Measurements from ENCODE around the gene OR7D4.
A peak's percentile ranks its signal among the peaks of the same experiment; 100 is the strongest.

DNA sequence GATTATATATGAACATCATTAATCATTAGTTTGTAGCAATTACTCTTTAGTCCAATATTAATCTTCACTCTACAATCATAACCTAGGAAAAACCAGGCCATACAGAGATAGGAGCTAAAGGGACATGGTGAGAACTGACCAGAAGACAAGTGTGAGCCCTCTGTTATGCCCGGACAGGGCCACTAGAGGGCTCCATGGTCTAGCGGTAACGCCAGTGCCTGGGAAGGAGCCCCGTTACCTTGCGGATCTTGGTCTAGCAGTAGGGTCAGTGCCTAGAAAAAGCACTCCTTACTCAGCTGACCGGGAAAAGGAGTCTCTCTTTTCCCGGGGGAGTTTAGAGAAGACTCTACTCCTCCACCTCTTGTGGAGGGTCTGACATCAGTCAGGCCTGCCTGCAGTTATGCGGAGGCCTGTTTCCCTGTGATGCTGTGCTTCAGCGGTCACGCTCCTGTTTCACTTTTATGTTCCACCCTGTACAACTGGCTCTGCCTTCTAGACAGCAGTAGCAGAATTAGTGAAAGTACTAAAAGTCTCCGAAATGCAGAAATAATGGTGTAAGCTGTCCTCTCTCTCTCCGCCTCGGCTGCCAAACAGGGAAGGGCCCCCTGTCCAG, 13.8 kb downstream of the OR7D4 start:
- TF ChIP-seq EZH2phosphoT487 (IDR thresholded peaks at IDR 0.05; ENCODE audit: low read depth, severe bottlenecking, unreplicated experiment) (no peak), EZH2 (IDR thresholded peaks at IDR 0.05; ENCODE audit: borderline replicate concordance) (no peak)
- TF ChIP-seq, protein P1, sequence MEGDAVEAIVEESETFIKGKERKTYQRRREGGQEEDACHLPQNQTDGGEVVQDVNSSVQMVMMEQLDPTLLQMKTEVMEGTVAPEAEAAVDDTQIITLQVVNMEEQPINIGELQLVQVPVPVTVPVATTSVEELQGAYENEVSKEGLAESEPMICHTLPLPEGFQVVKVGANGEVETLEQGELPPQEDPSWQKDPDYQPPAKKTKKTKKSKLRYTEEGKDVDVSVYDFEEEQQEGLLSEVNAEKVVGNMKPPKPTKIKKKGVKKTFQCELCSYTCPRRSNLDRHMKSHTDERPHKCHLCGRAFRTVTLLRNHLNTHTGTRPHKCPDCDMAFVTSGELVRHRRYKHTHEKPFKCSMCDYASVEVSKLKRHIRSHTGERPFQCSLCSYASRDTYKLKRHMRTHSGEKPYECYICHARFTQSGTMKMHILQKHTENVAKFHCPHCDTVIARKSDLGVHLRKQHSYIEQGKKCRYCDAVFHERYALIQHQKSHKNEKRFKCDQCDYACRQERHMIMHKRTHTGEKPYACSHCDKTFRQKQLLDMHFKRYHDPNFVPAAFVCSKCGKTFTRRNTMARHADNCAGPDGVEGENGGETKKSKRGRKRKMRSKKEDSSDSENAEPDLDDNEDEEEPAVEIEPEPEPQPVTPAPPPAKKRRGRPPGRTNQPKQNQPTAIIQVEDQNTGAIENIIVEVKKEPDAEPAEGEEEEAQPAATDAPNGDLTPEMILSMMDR (IDR thresholded peaks at IDR 0.05; ENCODE audit: poor library complexity): peak; percentile 92

Measured in hepatocyte (in vitro differentiated cells).